CD4-positive, alpha-beta memory T cell (primary cell): ENCODE results near the gene ZBTB16. TPM values are rescaled to one million over a fixed set of nuclear protein-coding genes. Genes with fewer than 3 reads are reported as not detected.
A peak's percentile ranks its signal among the peaks of the same experiment; 100 is the strongest.

Experiments used
- CTCF ChIA-PET: fragments of 350-600 bp; sonication (Branson Sonifier 250); formaldehyde crosslinking; loops from one replicate; lab custom pipeline; 2021; ENCODE audit warnings: inconsistent platforms; ENCODE audit not compliant: partially characterized antibody; lab: Charles Lee
- POLR2A ChIA-PET: fragments of 350-600 bp; sonication (Branson Sonifier 250); formaldehyde crosslinking; loops from one replicate; lab custom pipeline; 2021; ENCODE audit not compliant: partially characterized antibody; lab: Charles Lee
- DNase-seq, 5 donors: peaks; one replicate each; pipeline versions ENCODE4 v3.0.0 to v3.0.0-alpha.2; 2020 to 2022; ENCODE audit warnings: mixed read lengths in 1 of 5
- H3K27ac ChIP-seq: one replicate; pipeline ENCODE4 v1.7.0; 2013; ENCODE audit warnings: low read depth, low read length
- H3K27me3 ChIP-seq: 2 replicates; pipeline ENCODE4 v1.7.0; 2013; ENCODE audit warnings: mild to moderate bottlenecking, low read length, moderate library complexity; ENCODE audit not compliant: insufficient read depth
- H3K36me3 ChIP-seq: 2 replicates; pipeline ENCODE4 v1.7.0; 2013; ENCODE audit warnings: mild to moderate bottlenecking, low read length, moderate library complexity; ENCODE audit not compliant: insufficient read depth
- H3K4me1 ChIP-seq: 2 replicates; pipeline ENCODE4 v1.7.0; 2013; ENCODE audit warnings: mild to moderate bottlenecking, low read length, moderate library complexity; ENCODE audit not compliant: insufficient read depth
- H3K4me3 ChIP-seq, 2 donors: one replicate each; pipeline ENCODE4 v1.7.0; 2013; ENCODE audit warnings: low read length in 2 of 2, mild to moderate bottlenecking in 1 of 2
- H3K9me3 ChIP-seq, 2 donors: one replicate each; pipeline ENCODE4 v1.7.0; 2013; ENCODE audit warnings: low read length in 2 of 2, control low read depth in 1 of 2; ENCODE audit not compliant: control insufficient read depth in 1 of 2
- H3K27ac Mint-ChIP-seq, 7 donors: one replicate each; pipeline ENCODE4 v1.8.0; 2020 to 2021; ENCODE audit warnings: mixed read lengths in 7 of 7, mild to moderate bottlenecking in 6 of 7, inconsistent platforms in 3 of 7, moderate library complexity in 3 of 7
- H3K27me3 Mint-ChIP-seq, 2 donors: one replicate each; pipeline ENCODE4 v1.8.0; 2020 to 2021; ENCODE audit warnings: mixed read lengths in 2 of 2
- H3K36me3 Mint-ChIP-seq, 2 donors: one replicate each; pipeline ENCODE4 v1.8.0; 2020 to 2021; ENCODE audit warnings: mixed read lengths in 2 of 2, inconsistent platforms in 1 of 2, mild to moderate bottlenecking in 1 of 2
- H3K4me1 Mint-ChIP-seq, 4 donors: one replicate each; pipeline ENCODE4 v1.8.0; 2020 to 2021; ENCODE audit warnings: mixed read lengths in 4 of 4, mild to moderate bottlenecking in 1 of 4
- H3K4me3 Mint-ChIP-seq, 8 donors: one replicate each; pipeline ENCODE4 v1.8.0; 2020 to 2021; ENCODE audit warnings: mixed read lengths in 8 of 8, mild to moderate bottlenecking in 7 of 8, moderate library complexity in 6 of 8, inconsistent platforms in 3 of 8
- H3K9me3 Mint-ChIP-seq, 8 donors: one replicate each; pipeline ENCODE4 v1.8.0; 2020 to 2021; ENCODE audit warnings: mixed read lengths in 8 of 8, mild to moderate bottlenecking in 5 of 8, inconsistent platforms in 3 of 8, moderate library complexity in 1 of 8
- intact Hi-C: fragments of 100-400 bp; cut with micrococcal nuclease; formaldehyde crosslinking; loops from one replicate; pipeline ENCODE4 v1.15.1; 2023
- polyA plus RNA-seq, 2 donors: library from polyadenylated mRNA; unstranded; fragments of 300-500 nt; fragmentation: Illumina TruSeq; gene quantifications; one replicate each; pipeline ENCODE4 v1.2.3, GENCODE V29; 2021
- total RNA-seq, 2 experiments: library from RNA; stranded (reverse); gene quantifications; one replicate each; pipeline ENCODE4 v1.2.3, GENCODE V29; 2021

Gene ZBTB16
- total and polyA plus RNA-seq, 4 experiments from 2014 or later, result 5.6 to 28.4 (median 8.6) TPM

DNA sequence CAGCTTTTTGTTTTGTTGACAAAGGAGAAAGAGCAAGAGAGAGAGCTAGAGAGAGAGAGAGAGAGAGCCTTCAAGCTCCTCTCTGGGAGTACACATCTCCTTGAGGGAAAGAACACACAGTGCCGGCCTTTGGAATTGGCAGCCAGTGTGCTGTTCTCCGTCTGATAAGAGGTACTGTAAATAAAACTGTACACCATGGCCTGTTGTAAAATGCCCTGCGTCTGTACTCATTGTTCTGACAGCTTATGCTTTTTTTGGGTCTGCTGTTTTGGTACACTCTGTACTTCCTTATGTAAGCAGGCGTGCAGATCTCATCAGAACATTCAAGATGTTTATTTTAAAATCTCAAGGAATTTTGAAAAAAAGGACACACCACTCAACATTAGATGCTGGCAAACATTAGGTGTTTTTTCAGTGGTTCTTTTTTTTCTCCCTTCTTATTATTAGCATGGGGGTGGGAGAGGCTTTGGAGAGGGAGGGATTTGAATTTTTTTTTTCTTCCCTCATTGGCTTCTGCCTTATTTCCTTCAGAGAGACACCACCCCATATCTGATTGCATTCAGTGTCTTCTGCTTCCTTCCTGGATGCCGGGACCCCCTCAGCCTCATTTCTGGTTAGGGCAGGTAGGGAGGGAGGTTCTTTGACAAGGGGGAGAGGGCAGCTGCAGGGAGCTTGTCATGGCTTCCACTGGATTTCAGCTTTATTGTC lies 119.9 kb downstream of the ZBTB16 start:
- no peaks in the 10 kb centered on the region for H3K36me3 ChIP-seq
- Mint-ChIP-seq H3K4me3 (peak overlapping the region in 7 of 8 donors; percentile 33 to 64 (median 52)), H3K27ac (peak overlapping the region; percentile 27 to 87 (median 66)), H3K36me3 (no peaks in the 10 kb centered on the region), H3K27me3 (no peaks in the 10 kb centered on the region), H3K4me1 (peaks cover 59 to 93% (median 80%) of the 10 kb centered on the region in 4 donors), H3K9me3 (peaks cover 0 to 1% (median 0%) of the 10 kb centered on the region in 8 donors)
- H3K9me3 ChIP-seq, result no peaks in the 10 kb centered on the region
- no peaks in the 10 kb centered on the region for H3K27me3 ChIP-seq
- CTCF ChIA-PET, result interaction anchor here (0.6 to 10.5 kb wide), 9 partner anchors 9 to 145 kb away, joined by 3 to 106 read pairs (median 8); no protein-coding TSS in a partner anchor
- H3K27ac ChIP-seq, result no peak overlapping the region
- H3K4me3 ChIP-seq, result no peak overlapping the region
- peak in 2 of 5 donors; percentile 30 to 50 for DNase-seq
- intact Hi-C loops, result no loop called here
- peaks cover 78% of the 10 kb centered on the region for H3K4me1 ChIP-seq
- POLR2A ChIA-PET, result interaction anchor here (0.5 to 12.9 kb wide), 8 partner anchors 9 to 124 kb away, joined by 3 to 222 read pairs (median 4); no protein-coding TSS in a partner anchor

DNA sequence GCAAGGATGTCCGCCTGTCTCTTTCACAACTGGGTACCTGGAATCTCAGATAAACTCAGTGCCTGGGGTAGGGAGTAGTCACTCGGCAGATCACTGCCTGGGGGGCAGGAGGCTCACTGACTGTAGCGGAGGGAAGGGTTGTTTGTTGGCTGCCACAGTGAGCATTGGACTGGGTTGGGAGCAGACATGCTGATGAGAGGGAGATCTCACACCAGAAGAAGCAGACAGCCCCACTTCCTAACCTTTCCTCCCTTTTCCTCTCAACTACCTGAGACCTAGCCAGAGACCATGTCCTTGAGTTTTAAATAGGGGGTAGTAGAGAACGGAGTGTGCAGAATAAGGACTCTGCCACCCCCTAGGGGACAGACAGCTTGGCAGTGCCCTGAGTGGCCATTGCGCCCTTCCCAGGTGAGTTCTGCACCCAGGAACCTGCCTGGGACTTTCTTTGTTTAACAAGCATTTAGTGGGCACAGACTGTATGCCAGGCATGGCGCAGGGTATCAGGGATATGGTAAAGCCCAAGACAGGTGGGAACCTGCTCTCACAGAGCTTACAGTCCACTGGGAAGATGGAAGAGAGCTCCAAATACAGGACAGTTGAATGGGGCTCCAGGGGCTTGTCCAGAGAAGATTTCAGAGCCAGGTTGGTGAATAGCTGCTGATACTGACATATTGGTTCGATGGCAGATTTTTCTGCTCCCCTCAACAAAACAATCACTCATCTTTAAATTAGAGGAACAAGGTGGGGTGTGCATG lies 121.0 kb downstream of the ZBTB16 start:
- no peaks in the 10 kb centered on the region for H3K36me3 Mint-ChIP-seq
- no peaks in the 10 kb centered on the region for H3K27me3 Mint-ChIP-seq
- H3K27me3 ChIP-seq, result no peaks in the 10 kb centered on the region
- H3K4me3 ChIP-seq, result no peak overlapping the region
- no peak overlapping the region for H3K27ac ChIP-seq
- POLR2A ChIA-PET, result interaction anchor here (0.7 to 12.9 kb wide), 4 partner anchors 10 to 22 kb away, joined by 3 to 222 read pairs (median 66); no protein-coding TSS in a partner anchor
- CTCF ChIA-PET, result interaction anchor here (1.0 to 10.5 kb wide), 12 partner anchors 11 to 274 kb away, joined by 3 to 106 read pairs (median 8); partner anchors contain the start of gene ZBTB16
- intact Hi-C loops, result loop anchor here (1.0 to 5.0 kb wide), 2 partner anchors 103 to 144 kb away; no protein-coding TSS in a partner anchor
- H3K4me1 ChIP-seq, result peaks cover 70% of the 10 kb centered on the region
- no peaks in the 10 kb centered on the region for H3K9me3 ChIP-seq
- H3K36me3 ChIP-seq, result no peaks in the 10 kb centered on the region
- no peak for DNase-seq
- H3K4me3 Mint-ChIP-seq, result peak overlapping the region in 6 of 8 donors; percentile 17 to 60 (median 42)
- H3K4me1 Mint-ChIP-seq, result peaks cover 60 to 92% (median 77%) of the 10 kb centered on the region in 4 donors
- H3K27ac Mint-ChIP-seq, result peak overlapping the region in 3 of 7 donors; percentile 53 to 90 (median 79)
- H3K9me3 Mint-ChIP-seq, result peaks cover 0 to 1% (median 0%) of the 10 kb centered on the region in 8 donors

DNA sequence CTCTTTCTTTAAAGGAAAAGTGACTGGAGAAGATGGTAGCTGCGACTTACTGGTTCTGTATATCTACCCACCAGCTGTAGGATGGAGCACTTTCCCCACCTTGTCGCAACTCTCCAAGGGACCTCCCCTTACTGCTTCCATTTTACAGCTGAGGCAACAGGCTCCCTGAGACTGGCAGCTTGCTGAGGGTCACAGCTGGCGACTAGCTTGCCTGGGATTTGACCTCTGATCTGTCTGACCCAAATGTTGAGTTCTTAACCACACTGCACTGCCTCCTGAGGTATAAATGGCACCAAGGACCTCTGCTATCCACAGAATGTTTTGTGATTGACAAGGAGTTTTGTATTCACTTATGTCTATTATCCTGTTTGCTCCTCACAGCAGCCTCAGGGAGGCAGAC lies 121.7 kb downstream of the ZBTB16 start:
- Histone ChIP-seq H3K4me1 (peaks cover 69% of the 10 kb centered on the region), H3K27ac (no peak overlapping the region), H3K27me3 (no peaks in the 10 kb centered on the region), H3K9me3 (no peaks in the 10 kb centered on the region), H3K4me3 (no peak overlapping the region), H3K36me3 (no peaks in the 10 kb centered on the region)
- POLR2A ChIA-PET, result interaction anchor here (0.7 to 12.9 kb wide), 4 partner anchors 11 to 22 kb away, joined by 3 to 222 read pairs (median 66); no protein-coding TSS in a partner anchor
- Mint-ChIP-seq H3K27me3 (no peaks in the 10 kb centered on the region), H3K4me3 (peak overlapping the region in 2 of 8 donors; percentile 13 to 25), H3K4me1 (peaks cover 64 to 92% (median 80%) of the 10 kb centered on the region in 4 donors), H3K27ac (peak overlapping the region in 5 of 7 donors; percentile 21 to 90 (median 65)), H3K9me3 (peaks cover 0 to 1% (median 0%) of the 10 kb centered on the region in 8 donors), H3K36me3 (no peaks in the 10 kb centered on the region)
- no peak for DNase-seq
- CTCF ChIA-PET, result interaction anchor here (1.0 to 10.5 kb wide), 11 partner anchors 11 to 275 kb away, joined by 3 to 106 read pairs (median 8); partner anchors contain the start of gene ZBTB16
- intact Hi-C loops, result loop anchor here (5.0 kb wide), 1 partner anchor 104 kb away; no protein-coding TSS in a partner anchor

DNA sequence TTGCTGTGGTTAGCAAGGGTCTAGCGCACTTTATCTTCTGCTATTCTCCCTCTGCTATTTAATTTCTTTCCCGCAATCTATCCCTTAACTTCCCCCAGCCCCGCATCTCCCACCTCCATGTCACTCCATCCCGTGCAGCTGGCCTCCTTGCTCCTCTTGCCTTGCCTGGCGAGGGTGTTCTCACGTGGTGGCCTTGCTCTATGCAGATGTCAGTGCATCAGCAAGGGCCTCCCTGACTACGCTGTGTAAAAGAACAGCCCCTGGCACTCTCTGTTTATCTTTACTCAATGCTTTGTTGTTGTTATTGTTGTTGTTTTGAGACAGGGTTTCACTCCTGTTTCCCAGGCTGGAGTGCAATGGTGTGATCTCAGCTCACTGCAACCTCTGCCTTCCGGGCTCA lies 122.2 kb downstream of the ZBTB16 start:
- H3K4me3 Mint-ChIP-seq, result peak overlapping the region in 2 of 8 donors; percentile 77 to 87
- H3K9me3 Mint-ChIP-seq, result peaks cover 0 to 1% (median 0%) of the 10 kb centered on the region in 8 donors

DNA sequence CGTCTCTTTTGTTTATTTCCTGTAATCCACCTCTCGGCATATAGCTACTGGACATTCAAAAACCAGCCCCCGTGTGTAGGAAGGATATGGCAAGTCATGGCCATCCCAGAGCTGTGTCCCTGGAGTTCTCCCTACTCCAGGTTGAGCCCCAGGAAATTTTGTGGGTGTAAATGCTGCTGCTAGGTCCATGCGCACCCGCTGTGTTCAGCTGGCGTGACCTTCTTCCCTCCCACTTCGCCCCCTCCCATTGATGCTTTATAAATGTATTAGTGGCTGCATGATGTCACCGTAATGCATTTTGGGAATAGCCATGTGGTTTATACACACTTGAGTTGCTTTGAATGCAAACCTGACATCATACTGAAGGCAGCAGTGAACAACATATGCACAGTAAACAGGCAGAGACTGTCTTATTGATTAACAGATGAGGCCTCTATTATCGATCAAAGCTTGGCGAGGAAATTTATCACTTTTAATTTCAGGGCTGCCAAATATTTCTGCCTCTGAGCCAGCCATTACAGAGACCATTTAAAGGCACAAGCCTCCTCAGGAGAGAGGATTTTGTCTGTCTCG lies 123.0 kb downstream of the ZBTB16 start:
- DNase-seq, result no peak
- no peaks in the 10 kb centered on the region for H3K27me3 ChIP-seq
- Mint-ChIP-seq H3K4me3 (peak overlapping the region; percentile 11 to 87 (median 80)), H3K27me3 (no peaks in the 10 kb centered on the region), H3K9me3 (peaks cover 0 to 1% (median 0%) of the 10 kb centered on the region in 8 donors), H3K27ac (peak overlapping the region; percentile 90 to 98 (median 95)), H3K4me1 (peaks cover 69 to 98% (median 87%) of the 10 kb centered on the region in 4 donors), H3K36me3 (no peaks in the 10 kb centered on the region)
- ChIA-PET POLR2A (interaction anchor here (0.7 to 12.9 kb wide), 13 partner anchors 11 to 140 kb away, joined by 3 to 222 read pairs (median 7); partner anchors contain the start of gene ZBTB16), CTCF (interaction anchor here (1.0 to 10.5 kb wide), 9 partner anchors 11 to 287 kb away, joined by 3 to 106 read pairs (median 24); partner anchors contain the start of gene ZBTB16)
- peak overlapping the region; percentile 57 for H3K27ac ChIP-seq
- peaks cover 69% of the 10 kb centered on the region for H3K4me1 ChIP-seq
- H3K4me3 ChIP-seq, result peak overlapping the region in 1 of 2 donors; percentile 25
- intact Hi-C loops, result loop anchor here (1.0 to 5.0 kb wide), 3 partner anchors 7 to 105 kb away; no protein-coding TSS in a partner anchor
- H3K9me3 ChIP-seq, result no peaks in the 10 kb centered on the region
- H3K36me3 ChIP-seq, result no peaks in the 10 kb centered on the region

More for the DNA sequence above, 122.2 kb downstream of the ZBTB16 start:
- H3K27ac Mint-ChIP-seq, result peak overlapping the region in 5 of 7 donors; percentile 16 to 90 (median 65)
- Histone ChIP-seq H3K27me3 (no peaks in the 10 kb centered on the region), H3K9me3 (no peaks in the 10 kb centered on the region), H3K4me1 (peaks cover 69% of the 10 kb centered on the region), H3K4me3 (no peak overlapping the region), H3K36me3 (no peaks in the 10 kb centered on the region), H3K27ac (no peak overlapping the region)
- ChIA-PET POLR2A (interaction anchor here (9.6 to 12.9 kb wide), 2 partner anchors 12 to 23 kb away, joined by 126 to 222 read pairs; no protein-coding TSS in a partner anchor), CTCF (interaction anchor here (1.0 to 10.5 kb wide), 7 partner anchors 12 to 144 kb away, joined by 3 to 106 read pairs (median 39); partner anchors contain the start of gene ZBTB16)
- intact Hi-C loops, result loop anchor here (5.0 kb wide), 1 partner anchor 104 kb away; no protein-coding TSS in a partner anchor
- peaks cover 65 to 91% (median 84%) of the 10 kb centered on the region in 4 donors for H3K4me1 Mint-ChIP-seq
- no peak for DNase-seq
- no peaks in the 10 kb centered on the region for H3K36me3 Mint-ChIP-seq
- H3K27me3 Mint-ChIP-seq, result no peaks in the 10 kb centered on the region

DNA sequence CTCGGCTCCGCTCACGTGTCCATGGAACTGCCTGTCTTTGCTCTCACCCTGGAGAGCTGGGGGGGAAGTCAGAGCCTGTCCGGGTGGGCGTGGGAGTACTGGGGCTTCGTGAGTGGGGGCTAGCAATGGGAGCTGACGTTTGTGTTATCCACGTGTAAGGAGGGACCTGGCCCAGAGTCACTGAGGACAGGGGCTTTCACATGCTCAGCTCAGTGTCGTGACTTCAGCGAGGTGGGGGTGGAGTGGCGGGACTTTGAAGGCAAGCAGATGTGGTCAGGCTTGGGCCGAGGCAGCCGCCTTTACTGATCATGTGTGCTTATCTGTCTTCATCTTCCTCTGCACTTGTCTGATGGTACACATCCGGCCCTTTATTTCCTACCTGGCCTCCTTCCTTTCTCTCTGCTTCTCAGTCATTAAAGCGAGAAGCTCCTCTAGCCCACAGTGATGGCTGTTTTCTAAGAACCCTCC lies 123.6 kb downstream of the ZBTB16 start:
- H3K27me3 ChIP-seq, result no peaks in the 10 kb centered on the region
- Mint-ChIP-seq H3K4me3 (peak overlapping the region; percentile 61 to 87 (median 80)), H3K27me3 (no peaks in the 10 kb centered on the region), H3K4me1 (peaks cover 66 to 97% (median 87%) of the 10 kb centered on the region in 4 donors), H3K27ac (peak overlapping the region; percentile 90 to 98 (median 95)), H3K36me3 (no peaks in the 10 kb centered on the region), H3K9me3 (peaks cover 0 to 1% (median 0%) of the 10 kb centered on the region in 8 donors)
- H3K27ac ChIP-seq, result peak overlapping the region; percentile 57
- no peaks in the 10 kb centered on the region for H3K9me3 ChIP-seq
- peaks cover 66% of the 10 kb centered on the region for H3K4me1 ChIP-seq
- H3K4me3 ChIP-seq, result peak overlapping the region; percentile 25 to 31
- DNase-seq, result peak; percentile 66 to 87 (median 75)
- H3K36me3 ChIP-seq, result no peaks in the 10 kb centered on the region
- CTCF ChIA-PET, result interaction anchor here (0.7 to 10.5 kb wide), 10 partner anchors 11 to 287 kb away, joined by 3 to 106 read pairs (median 20); partner anchors contain the start of gene ZBTB16
- POLR2A ChIA-PET, result interaction anchor here (0.7 to 12.9 kb wide), 15 partner anchors 10 to 217 kb away, joined by 3 to 222 read pairs (median 6); partner anchors contain the start of genes C11orf71, RBM7 and ZBTB16
- intact Hi-C loops, result loop anchor here (1.0 to 5.0 kb wide), 3 partner anchors 8 to 106 kb away; no protein-coding TSS in a partner anchor
